ENCODE measurements around the gene ZBTB45.

Gene ZBTB45

DNA sequence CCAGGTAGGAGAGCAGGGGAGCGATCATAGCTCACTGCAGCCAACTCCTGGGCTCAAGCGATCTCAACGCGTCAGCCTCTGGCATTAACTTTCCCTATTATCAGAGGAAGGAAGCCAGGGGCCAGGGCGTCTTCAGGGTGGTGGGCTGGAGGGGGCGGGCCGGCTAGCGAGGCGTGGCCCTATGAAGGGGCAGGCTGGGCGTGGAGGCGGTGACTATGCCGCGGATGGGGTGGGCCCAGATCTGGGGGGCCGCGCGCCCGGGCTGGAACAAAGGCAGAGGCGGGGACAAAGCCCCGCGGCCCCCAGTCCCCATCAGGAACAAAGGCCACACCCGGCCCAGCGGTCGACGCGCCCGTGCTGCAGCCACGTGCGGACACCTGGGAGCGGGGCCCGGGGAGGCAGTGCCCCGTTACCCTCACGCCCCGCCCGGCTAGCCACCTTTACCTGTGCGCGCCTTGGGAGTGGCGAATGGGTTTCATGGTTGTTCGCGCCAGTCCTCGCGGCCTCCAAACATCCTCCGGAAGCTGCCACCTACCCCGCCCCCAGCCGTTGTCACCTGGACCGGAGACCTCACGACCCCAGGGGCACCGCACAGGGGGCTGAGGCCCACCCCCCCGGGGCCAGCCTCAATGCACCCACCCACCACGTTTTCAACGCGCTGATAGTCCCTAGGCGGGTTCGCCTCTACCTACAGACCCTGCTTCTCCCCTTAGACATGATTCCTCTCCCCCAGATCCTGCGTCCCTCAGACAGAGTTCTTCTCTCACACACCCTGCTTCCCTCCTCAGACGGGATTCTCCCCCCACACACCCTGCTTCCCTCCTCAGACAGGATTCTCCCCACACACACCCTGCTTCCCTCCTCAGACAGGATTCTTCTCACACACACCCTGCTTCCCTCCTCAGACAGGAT lies 18.9 kb upstream of the ZBTB45 start:
- DNase-seq = peak; percentile 67

GRCh38 chr19:58536852-58537798 lies 17.5 kb upstream of the ZBTB45 start:
- DNase-seq = no peak

GRCh38 chr19:58535857-58536256 lies 16.2 kb upstream of the ZBTB45 start:
- DNase-seq = no peak

- no peak for DNase-seq
Observed at GRCh38 chr19:58531034-58531840, 11.6 kb upstream of the ZBTB45 start.

GRCh38 chr19:58529405-58529804 lies 9.8 kb upstream of the ZBTB45 start:
- no peak for DNase-seq

DNA sequence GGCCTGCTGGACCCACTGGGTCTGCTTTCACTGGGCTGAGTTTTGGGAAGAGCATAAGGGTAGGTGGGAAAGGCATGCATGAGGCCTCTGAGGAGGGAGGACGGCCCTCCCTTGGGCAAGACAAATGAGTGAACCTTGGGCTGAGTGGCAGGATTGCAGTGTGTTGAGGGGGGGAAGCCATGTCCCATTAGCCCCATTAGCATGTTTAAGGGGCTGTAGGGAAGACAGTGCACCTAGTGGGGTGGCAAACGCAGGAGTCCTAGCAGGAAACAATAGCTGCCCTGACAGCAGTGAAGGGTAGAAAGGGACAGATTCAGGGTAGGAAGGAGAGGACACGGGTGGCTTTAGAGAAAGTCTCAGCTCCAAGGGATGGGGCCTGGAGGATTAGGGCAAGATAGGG lies 3.1 kb upstream of the ZBTB45 start:
- no peak for DNase-seq

DNA sequence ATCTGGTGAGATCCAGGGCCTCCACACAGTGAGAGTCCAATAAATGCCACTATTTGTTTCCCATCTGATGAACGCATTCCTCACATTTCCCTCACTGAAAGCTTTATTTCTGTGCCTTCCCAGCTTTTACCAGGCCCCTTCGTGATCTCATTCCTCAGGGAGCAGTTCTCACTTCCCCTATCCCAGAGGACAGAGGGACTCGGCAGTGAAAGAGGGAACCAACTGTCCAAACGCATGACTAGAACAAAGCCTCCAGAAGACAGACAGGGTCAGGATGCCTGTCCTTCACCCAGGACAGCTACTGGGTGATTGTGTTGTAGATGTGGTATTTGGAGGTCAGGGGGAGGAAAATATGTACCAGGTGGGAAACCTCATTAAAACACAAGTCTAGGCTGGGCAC lies 2.0 kb upstream of the ZBTB45 start:
- no peak for DNase-seq

DNA sequence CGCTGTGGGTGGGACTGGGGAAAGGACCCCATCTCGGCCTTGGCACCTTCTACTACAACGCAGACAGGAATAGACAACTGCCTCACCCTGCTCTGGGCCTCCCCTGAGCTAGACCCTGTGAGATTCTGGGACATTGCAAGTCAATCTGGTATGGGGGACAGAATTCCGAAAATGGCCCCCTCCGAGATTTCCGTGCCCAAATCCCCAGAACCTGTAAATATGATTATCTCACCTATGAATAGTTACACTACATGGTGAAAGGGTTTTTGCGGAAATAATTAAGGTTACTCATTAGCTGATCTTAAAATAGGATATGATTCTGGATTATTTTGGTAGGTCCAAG lies 618 bp upstream of the ZBTB45 start:
- no peak for DNase-seq

- peak; percentile 67 for DNase-seq
Observed at GRCh38 chr19:58519087-58519354, 589 bp downstream of the ZBTB45 start.

DNA sequence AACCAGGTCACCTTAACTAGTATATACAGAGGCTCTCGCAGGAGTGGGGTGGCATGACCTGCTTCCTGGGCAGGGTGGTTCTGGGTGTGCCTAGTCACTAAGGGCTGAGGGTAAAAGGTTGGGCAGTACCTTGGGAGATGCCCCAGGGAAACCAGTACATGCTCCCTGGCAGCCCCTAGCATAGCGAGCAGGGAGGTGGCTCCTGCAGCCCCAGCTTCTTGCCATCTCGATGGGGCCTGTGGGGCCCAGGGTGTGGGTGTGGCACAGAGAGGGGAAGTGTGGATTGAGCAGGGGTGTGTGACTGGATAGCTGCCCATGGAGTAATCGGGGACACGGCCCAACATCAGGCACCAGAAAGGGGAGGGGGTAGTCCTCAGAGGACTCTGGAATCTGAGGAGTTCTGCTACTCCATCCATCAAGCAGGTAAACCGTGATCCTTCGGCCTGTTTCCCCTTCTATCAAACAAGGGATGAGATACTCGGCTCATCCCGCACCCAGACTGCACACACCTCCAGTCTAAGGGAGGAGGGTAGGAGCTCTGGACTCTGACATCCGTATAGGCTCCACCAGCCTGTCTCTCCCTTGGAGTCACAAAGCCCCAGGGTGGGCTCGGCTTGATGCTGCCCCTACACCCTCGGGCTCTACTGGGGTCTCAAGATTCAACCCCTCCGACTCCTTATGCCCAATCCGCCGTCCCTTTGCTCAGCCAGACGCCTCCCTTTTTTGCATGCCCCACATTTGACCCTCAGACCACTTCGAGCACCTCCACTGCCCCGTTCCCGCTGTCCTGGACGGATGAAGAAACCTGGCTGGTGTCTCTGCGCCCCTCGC lies 1.1 kb downstream of the ZBTB45 start:
- DNase-seq = peak; percentile 42

GRCh38 chr19:58516964-58517833 lies 2.4 kb downstream of the ZBTB45 start:
- no peak for DNase-seq

- no peak for DNase-seq
Observed at GRCh38 chr19:58516246-58516836, 3.3 kb downstream of the ZBTB45 start.

DNA sequence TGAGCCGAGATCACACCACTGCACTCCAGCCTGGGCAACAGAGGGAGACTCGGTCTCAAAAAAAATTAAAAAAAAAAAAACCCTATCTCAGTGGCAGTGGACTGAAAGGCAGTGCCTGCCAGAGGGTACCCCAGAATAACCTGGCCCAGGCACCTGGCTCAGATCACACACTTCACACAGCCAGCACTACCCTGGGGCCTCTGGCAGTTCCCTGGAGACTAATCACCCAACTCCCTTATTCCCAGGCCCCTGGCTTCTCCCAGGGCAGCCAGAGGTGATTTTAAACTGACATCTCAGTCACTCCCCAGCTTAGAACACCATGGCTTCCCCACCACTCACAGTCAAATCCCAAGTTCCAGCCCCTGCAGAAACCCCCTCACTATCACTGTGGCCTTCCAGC lies 4.4 kb downstream of the ZBTB45 start:
- no peak for DNase-seq

GRCh38 chr19:58514564-58515022 lies 5.0 kb downstream of the ZBTB45 start:
- no peak for DNase-seq

GRCh38 chr19:58513694-58514563 lies 5.7 kb downstream of the ZBTB45 start:
- DNase-seq = peak; percentile 97

- DNase-seq = no peak
Observed at GRCh38 chr19:58513213-58513693, 6.4 kb downstream of the ZBTB45 start.

GRCh38 chr19:58511353-58512208 lies 8.0 kb downstream of the ZBTB45 start, which contains the start of gene SLC27A5:
TSS of gene SLC27A5 (minus strand) at chr19:58511992. CDS start at chr19:58511955, 37 bp downstream.
- DNase-seq = no peak

Data from stimulated activated CD4-positive, alpha-beta T cell treated with anti-CD3 and anti-CD28 coated beads, Interleukin-15, amount 100 ng/mL, for 24 hours (primary cell).